HG03039 (cell line): ENCODE results near the gene NGDN.

Source experiments
- ATAC-seq: cut with Tn5 transposase; IDR thresholded peaks from one replicate; pipeline ENCODE4 v1.9.1; 2021; ENCODE audit warnings: mild to moderate bottlenecking, moderate library complexity; ENCODE audit not compliant: unreplicated experiment

NGDN gene

GRCh38 chr14:23468704-23469126 is 788 bp upstream of the NGDN start:
- no peak for ATAC-seq

- ATAC-seq: no peak
These were observed 452 bp downstream of the NGDN start for GRCh38 chr14:23469906-23470403.

- ATAC-seq: no peak
These were observed 1.4 kb downstream of the NGDN start for GRCh38 chr14:23470947-23471346.

- no peak for ATAC-seq
These were observed 8.7 kb downstream of the NGDN start for GRCh38 chr14:23478109-23478759.

- no peak for ATAC-seq
These were observed 12.0 kb downstream of the NGDN start for GRCh38 chr14:23481362-23481970.

DNA sequence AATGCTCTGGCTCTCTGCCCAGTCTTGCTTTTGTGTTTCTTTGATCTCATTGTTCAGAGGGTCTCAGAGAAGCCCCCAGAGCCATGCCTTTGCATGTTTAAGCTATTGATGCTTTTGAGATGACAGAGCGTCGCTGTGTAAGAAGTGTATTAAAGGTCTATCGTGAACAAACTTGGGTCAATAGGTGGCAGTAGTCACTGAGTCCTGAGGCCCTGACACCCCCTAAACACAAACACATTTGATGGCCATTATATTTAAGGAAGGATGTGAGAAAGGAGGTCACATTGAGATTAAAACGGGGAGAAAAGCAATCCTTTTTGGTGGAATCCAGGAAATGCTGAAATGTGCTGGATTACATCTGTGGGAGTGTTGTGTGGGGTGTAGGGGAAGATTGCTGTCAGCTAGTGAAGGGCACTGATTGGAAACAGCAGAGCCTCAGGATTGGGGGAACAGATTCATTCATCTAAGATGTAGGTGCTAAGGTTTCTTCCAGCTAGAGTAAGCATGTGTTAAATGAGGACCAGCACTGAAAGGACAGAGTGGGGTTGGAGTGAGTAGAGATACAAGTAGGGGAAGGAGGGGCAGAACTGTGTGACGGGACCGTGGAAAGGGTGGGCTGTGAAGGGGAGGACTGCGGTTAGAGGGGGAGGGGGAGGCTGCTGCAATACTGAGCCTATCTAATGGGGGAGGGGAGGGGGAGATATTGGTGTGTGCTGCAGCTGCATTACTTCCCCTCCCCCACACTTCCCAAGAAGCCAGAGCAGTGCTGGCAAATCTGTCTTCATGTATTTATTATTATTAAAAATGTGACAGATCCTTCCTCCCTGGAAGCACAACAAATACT is 12.7 kb downstream of the NGDN start:
- no peak for ATAC-seq

DNA sequence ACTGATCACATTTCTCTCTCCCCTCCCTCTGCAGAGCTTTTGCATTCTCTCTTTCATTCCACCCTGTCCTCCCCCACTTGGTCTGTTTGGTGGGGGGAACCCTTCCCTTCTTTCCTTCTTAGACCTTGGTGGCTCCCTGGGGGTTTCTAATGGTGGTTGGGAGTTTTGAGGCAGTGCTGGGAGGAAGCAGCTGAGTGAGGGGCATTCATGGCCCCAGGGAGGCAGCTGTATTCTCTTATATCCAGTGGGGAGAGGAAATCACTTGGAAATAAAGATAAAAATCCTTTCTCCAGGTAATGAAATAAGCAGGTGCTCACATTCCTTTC is 13.3 kb downstream of the NGDN start:
- ATAC-seq: no peak

- no peak for ATAC-seq
These were observed 13.8 kb downstream of the NGDN start for GRCh38 chr14:23483236-23483854.

- ATAC-seq: no peak
These were observed 15.8 kb downstream of the NGDN start for GRCh38 chr14:23485326-23485725.

DNA sequence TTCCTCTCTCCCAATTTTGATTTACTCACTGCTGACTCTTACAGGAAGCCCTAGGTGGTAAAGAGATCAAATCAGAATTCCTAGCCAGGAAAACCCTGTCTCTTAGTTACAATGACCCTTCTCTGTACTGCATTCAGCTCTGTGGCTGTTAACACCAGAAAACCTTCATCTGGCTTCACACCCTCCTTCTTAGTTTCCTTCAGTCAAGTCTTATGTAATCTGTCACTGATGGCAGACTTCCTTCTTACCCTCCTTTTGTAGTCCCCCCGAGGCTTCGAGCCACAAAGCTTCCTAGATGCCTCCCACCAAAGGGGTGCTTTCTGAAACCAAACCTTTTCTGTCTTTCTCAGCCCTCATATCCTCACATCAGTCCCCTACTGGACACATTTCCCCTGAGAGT is 16.5 kb downstream of the NGDN start:
- ATAC-seq: no peak

DNA sequence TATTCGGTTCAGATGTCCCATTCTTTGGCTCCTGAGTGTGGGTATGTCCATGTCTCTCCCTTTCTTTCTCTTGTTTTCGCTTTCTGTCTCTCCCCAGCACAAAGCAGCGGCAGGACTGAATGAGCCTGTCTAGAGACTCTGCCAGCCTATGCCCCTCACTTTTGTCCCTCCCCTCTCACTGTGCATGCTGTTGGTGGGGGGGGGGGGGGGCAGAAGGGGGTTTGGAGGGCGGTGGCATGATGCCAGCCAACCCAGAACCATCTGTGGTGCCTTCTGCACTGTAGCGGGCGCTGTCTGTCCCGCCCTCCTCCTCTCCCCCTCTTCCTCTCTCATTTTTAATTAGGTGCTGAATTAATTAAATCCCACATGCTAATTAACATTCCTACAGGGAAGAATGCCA is 17.7 kb downstream of the NGDN start:
- no peak for ATAC-seq

DNA sequence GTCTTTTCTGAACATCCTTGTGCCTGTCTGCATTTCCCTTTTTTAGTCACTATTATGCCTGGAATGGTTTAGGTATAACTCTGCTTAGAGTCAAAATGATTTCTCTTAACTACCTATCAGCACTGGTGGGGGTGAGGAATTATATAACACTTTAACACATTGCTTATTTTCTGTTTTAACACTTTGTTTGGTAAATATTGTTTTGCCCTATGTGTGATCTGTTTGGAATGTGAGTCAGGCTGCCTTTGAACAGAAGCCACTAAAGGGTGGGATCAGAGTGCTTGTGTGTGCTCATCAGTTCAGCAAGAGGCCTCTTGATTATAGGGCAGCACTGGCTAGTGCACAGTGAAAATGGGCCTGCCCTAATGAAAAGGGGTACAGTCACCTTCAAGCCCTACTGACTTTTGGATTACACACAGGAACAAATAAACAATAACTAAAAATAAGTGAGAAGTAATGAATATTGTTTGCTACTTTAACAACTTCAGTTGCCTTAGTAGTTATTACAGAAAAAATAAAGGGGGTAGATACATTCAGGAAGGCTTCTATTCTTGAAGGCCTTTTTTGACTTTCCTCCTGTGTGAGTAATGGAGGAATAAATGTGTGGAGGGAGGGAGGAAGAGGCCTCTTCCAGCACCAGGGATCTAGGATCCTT is 23.2 kb downstream of the NGDN start:
- no peak for ATAC-seq

DNA sequence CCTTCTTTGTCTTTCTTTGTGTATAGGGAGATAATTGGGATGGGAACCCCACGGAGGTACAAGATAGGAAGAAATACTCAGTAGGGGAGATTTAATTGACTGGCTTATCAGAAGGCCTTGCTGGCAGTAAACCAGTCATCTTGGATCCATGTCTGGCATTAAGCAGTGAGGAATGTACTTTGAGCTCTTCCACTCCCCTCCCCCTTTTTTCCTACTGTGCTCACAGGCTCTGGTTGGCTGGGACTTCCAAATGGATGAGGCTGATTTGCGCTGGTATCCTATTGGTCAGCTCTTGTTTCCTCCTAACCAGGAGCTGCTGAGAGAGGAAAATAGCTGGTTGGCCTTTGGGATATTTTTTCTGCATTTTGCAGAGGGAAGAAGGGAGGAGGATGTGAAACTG is 24.7 kb downstream of the NGDN start:
- no peak for ATAC-seq

- no peak for ATAC-seq
These were observed 42.7 kb downstream of the NGDN start for GRCh38 chr14:23512156-23512555.

GRCh38 chr14:23513005-23513817 is 43.7 kb downstream of the NGDN start:
- no peak for ATAC-seq

GRCh38 chr14:23513818-23514643 is 44.5 kb downstream of the NGDN start:
- ATAC-seq: no peak

DNA sequence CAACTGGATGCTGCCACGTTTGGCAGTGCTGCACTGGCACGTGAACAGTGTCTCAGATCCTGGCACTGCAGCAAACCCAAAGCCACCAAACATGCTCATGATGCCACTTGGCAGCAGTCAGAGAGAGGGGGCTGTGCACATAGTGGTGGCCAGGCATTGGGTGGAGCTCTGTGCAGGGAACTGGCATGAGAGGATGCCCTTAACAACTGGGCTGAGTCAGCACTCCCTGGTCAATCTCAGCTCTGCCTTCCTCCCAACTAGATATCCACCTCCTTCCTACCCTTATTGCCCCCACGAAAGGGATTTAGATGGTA is 45.1 kb downstream of the NGDN start:
- no peak for ATAC-seq

DNA sequence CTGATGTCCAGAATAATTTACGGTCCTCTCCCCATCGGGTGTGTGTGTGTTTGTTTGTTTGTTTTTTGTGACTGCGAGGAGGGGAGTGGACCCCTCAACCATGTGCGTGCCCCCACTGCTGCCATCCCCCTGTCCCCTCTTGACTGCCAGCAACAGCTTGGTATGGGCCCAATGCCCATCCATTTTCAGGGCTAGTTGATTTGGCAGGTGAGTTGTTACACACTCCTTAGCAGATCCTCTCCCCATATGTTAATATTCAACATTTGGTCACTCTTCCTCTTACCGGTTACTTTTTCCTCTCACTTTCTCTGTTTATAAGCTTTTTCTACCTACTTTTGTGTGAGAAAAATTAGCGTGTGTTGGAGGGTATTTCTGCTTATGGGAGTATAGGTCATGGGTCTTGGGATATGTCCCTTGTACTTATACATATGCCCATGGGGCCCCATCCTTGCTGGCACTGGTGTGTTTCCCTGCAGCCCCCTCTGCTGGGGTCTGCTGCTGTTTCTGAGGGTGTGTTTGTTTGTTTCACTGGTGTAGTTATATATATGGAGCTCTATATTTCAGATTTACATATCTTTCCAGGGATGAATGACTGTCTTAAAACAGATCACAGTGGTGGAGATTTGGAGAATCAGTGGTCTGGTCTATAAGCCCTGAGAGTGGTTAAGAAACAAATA is 48.3 kb downstream of the NGDN start:
- ATAC-seq: no peak

- ATAC-seq: no peak
These were observed 49.2 kb downstream of the NGDN start for GRCh38 chr14:23518709-23519108.
